ENCODE results near the gene GBF1.

DNA sequence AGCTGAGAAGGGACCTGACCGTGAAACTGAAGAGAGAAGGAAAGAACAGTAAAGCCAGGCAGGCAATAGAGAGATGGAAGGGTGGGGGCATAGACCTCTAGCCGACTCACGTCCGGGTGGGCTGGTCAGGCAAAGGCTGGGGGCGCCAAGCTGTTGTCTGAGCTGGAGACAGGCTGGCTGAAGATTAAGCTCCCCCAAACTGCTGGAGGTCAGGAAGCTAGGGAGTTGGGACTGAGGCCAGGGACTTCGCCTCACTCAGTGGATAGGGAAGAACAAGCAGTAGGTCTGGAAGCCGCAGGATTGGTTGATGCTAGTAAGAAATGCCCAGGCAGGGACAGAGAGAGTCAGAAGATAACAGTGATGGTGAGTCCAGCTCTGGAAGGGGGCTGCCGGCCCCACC is 9.3 kb upstream of the GBF1 start:
- TF ChIP-seq, protein P1, sequence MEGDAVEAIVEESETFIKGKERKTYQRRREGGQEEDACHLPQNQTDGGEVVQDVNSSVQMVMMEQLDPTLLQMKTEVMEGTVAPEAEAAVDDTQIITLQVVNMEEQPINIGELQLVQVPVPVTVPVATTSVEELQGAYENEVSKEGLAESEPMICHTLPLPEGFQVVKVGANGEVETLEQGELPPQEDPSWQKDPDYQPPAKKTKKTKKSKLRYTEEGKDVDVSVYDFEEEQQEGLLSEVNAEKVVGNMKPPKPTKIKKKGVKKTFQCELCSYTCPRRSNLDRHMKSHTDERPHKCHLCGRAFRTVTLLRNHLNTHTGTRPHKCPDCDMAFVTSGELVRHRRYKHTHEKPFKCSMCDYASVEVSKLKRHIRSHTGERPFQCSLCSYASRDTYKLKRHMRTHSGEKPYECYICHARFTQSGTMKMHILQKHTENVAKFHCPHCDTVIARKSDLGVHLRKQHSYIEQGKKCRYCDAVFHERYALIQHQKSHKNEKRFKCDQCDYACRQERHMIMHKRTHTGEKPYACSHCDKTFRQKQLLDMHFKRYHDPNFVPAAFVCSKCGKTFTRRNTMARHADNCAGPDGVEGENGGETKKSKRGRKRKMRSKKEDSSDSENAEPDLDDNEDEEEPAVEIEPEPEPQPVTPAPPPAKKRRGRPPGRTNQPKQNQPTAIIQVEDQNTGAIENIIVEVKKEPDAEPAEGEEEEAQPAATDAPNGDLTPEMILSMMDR (IDR thresholded peaks at IDR 0.05; ENCODE audit: borderline replicate concordance, extremely low read depth, low read length, poor library complexity, severe bottlenecking): no peak
- no peak for TF ChIP-seq EZH2 (IDR thresholded peaks at IDR 0.05; ENCODE audit: borderline replicate concordance, low read depth, low read length, severe bottlenecking)
